ACHN (cell line): ENCODE measurements around the gene TAF11.
"Not testable (repeated sequence)": the region's sequence is repeated elsewhere in the genome, so short reads cannot be mapped to it uniquely, and the experiment has no call there.

Experiments used
- DNase-seq: peaks from one replicate; pipeline ENCODE4 v3.0.0-alpha.2; 2015
- in situ Hi-C: cut with HindIII; loops from 2 replicates; pipeline ENCODE4 v1.10.0; 2017; ENCODE audit warnings: low sequenced_read_pairs, low pct_ligation_motif_present, low pct_unique_long_range_greater_than_20kb

Gene TAF11

DNA sequence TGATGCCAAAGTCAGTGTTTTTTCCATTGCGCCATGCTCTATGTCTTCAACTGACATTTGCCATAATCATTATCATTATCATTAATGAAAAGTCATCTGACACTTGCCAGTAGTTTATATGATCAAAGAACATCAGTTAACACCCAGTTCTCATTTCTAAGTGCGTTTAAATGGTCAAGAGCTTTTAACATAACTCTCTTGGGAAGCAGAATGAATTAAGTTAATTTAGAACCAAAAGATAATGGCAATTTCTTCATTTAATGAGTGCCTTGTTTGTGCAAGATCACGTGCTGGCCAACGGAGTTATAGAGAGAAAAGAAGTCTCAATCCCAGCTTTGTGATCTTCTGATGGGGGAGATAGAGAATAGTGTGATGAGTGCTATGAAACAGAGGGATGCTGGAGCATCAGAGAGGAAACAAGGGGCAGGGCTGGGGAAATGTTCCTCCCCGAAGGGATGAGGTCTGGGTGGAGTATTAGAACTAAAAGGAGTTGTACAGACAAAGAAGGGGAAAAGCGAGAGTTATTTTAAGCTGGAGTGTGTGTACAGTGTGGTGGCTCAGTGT, 21.6 kb upstream of the TAF11 start:
- in situ Hi-C loops: no loop called here
- DNase-seq: no peak

DNA sequence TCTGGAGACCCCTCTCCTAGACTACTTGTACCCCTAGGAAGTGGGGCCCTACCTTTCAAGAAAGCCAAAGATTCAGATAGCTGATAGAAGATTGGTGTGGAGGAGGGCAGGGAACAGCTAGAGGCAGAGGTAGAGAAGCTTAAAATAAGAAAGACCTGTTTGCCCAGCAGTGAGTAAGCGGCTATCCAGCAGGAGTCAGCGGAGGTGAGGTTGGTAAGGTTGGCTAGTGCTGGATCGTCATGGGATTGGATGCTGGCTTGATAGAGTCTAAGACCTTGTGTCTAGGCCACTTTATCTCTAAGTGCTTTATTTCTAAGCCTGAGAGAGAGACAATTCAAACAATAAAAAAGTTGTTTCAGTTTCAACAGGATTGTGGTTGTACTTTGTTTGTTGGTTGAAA, 20.4 kb upstream of the TAF11 start:
- DNase-seq: no peak
- in situ Hi-C loops: no loop called here

DNA sequence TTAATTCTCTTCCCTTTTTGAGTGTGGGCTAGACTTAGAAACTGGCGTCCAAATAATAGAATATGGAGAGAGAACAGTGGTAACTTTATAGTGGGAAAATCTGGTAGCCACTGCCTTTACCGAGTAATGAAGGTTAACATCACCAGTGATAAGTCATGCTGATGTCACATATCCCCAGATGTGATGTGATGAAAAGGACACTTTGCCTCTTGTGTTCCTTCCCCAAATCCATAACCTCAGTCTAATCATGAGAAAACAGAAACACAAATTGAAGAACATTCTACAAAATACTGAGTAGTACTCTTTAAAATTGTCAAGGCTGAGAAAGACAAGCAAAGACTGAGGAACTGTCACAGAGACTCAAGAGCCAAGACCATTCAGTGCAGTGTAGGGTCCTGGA, 19.0 kb upstream of the TAF11 start:
- no peak for DNase-seq
- in situ Hi-C loops: no loop called here

DNA sequence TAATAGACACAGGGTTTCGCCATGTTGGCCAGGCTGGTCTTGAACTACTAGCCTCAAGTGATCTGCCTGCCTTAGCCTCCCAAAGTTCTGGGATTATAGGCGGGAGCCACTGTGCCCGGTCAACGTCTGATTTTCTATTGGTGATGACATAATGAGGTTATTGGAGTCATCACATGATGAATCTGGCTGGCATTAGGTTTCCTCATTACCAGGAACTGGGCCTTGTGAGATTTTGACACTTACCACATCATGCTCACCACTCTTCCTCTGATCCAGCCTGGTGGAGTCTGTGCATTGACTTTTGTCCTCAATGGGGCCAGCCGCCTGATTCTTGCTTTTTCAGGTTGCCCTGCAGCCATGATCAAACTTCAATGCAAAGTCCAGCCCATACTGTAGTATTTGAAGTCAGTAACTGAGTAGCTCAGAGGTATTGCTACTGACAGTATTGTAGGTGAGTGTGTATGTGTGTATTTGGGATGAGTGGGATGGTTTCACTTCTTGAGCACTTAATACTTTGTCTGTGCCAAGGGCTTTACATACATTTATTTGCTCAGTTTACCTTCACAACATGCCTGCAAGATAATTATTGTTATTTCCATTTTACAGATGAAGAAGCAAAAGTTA, 17.3 kb upstream of the TAF11 start:
- in situ Hi-C loops: no loop called here
- DNase-seq: no peak

DNA sequence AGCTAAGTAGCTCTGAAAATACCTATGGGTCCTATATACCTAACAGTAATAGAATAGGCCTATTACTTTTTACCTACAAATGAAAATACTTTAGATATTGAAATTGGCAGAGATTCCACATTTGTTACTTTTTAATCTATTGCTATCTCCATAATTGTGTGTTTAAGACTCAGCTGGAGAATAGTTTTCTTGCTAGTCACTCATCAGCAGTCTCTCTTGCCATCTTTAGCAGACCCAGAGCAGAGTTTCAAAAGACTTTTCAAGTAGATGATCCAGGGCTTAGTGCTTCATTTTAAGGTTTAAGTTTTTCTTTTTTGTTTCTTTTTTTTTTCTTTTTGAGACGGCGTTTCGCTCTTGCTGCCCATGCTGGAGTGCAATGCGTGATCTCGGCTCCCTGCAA, 14.1 kb upstream of the TAF11 start:
- peak; percentile 32 for DNase-seq
- in situ Hi-C loops: no loop called here

DNA sequence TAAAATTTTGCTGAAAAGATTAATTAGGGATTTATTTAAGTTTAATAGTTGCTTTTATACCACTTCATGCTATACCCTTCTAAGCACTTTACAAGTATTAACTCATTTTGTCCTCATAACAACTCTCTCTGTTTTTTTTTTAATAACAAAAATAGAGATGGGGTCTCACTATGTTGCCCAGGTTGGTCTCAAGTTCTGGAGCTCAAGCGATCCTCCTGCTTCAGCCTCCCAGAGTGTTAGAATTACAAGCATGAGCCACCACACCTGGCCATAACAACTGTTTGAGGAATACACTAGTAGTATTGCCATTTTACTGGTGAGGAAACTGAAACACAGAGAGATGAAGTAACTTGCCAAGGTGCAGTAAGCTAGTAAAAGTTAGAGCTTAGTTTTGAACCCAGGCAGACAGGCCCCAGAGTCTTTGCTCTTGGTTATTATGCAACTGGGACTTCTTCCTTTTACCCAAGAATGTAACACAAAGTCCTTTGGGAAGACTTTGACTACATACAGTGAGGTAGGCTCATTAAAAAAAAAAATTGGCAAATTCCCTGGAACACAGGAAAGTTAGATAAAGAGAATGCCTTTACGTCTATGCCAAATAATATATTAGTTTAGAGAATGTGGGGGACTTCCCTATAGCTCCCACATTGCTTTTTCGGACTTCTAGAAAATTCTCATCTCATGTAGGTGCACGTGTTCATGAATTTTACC, 12.6 kb upstream of the TAF11 start:
- in situ Hi-C loops: no loop called here
- DNase-seq: no peak

DNA sequence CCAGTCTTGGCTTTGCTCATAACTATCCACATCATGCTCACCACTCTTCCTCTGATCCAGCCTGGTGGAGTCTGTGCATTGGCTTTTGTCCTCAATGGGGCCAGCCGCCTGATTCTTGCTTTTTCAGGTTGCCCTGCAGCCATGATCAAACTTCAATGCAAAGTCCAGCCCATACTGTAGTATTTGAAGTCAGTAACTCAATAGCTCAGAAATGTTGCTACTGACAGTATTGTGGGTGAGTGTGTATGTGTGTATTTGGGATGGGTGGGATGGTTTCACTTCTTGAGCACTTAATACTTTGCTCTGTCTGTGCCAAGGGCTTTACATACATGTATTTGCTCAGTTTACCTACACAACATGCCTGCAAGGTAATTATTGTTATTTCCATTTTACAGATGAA, 11.9 kb upstream of the TAF11 start:
- in situ Hi-C loops, DNase-seq: not testable (repeated sequence)

DNA sequence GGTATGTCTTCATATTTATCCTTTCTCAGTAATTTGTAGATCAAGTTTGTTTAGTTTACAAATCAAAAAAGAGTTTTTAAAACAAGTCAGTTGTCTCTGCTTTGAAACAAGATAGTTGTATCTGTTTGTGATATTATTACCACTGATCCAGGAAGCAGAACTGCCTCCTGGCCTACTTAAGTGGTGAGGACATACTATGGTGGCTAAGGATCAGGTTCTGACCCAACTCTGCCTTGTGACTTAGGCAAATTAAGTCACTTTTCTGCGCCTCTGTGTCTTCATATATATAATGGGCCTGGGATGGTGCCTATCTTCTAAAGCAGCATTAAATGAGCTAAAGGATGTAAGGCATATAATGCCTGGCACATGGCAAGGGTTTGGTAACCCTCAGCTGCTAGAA, 9.9 kb upstream of the TAF11 start:
- DNase-seq: no peak
- in situ Hi-C loops: no loop called here

DNA sequence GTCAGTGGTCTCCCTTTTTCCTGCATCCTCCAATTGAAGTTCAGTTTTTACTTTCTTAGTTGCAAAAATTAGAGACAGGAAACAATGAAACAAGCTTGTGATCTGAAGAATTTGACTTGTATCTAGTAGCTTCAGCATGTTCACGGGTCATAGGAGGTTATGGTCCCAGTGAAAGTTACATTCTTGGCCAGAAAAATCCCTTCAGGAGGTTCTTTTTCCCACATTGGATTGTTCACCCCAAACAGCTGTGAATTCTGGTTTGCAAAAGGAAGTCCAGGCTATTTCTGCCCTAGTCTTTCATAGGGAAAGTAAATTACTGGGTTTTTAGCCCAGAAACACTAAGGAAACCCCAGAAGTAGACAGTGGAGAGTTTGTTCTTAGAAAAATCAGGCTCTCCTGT, 9.3 kb upstream of the TAF11 start:
- no peak for DNase-seq
- in situ Hi-C loops: no loop called here

DNA sequence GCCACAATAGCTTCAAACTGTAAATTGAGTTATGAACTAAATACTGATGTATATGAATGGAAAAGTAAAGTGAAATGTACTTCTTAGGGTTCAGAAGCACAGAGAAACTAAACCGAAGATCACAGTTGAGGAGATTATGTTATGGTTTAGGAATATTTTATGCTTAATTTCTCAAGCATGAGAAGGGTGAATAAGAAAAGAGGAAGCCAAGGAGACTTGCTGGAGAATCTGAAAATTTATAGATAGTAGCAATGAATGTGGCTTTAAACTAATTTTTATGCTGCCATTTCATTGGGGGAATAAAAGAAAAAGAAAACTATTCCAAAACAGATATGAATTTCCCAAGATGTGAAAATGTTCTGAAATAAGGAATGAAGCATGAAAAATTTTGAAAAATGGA, 6.9 kb upstream of the TAF11 start:
- no peak for DNase-seq
- in situ Hi-C loops: no loop called here

DNA sequence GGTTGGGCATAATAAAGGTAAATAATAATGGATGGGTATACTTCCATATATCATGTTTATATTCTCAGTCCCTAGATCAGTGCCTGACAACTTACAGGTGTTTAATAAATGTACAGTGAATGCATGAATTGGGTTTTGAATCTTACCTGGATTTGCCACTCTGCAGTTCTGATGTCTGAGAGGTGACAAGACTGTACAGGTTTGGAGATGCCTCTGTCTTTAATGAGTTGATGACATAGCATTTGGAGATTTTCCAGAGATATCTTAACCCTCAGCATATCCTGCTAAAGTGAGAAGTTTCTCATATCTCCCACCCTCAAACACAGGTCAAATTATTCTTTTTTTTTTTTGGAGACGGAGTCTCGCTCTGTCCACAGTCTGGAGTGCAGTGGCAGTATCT, 3.5 kb upstream of the TAF11 start:
- in situ Hi-C loops: no loop called here
- no peak for DNase-seq

DNA sequence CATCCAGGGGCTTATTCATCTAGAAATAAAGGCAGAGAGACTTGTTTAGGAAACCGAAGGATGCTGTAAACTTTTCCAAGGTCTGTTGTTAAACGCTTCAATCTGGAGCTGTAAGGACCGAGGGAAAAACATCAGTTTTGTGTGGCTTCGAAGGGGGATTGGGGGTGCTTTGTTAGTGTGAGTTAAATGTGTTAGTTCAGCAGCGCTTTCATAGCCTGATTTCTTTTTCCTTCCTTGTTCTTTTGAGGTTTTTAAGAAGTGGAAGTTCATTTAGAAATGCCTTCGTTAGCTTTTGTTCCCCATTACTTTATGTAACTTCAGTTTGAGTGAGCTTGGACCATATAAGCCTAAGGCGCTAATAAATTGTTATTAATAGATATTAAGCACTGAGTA, 2.7 kb upstream of the TAF11 start:
- no peak for DNase-seq
- in situ Hi-C loops: no loop called here

DNA sequence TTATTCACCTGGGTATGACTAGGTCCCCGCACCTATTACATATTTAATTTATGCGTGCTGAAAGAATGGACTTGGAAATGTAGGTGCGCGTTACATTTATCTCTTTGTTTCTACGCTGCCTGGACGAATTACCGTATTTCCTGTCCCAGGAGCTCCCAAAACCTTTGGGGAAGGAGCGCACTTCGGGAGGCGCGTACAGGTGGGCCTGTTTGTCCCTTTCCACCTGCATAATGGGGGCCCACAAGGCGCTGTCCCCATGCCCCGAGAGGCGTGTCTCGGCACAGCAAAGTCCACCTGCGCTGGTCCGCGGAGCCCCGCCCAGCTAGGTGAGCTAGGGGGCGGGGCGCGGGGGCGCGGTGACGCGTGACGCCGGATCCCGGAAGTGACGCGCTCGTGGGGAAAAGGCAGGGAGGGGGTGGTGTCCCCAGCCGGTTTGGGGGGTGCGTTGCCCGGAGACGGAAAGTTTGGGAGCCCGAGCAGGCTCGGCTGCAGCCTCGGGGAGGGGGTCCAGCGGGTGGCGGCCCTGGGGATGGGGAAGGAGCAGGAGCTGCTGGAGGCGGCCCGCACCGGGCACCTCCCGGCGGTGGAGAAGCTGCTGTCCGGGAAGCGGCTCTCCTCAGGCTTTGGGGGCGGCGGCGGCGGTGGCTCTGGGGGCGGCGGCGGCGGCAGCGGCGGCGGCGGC, 1.2 kb upstream of the TAF11 start, which contains the start of gene ANKS1A:
Gene ANKS1A (plus strand): TSS at position 382 of the 682 bp plus-strand sequence. CDS start 148 bp downstream, at position 530.
- DNase-seq: peak; percentile 50
- in situ Hi-C loops: no loop called here

DNA sequence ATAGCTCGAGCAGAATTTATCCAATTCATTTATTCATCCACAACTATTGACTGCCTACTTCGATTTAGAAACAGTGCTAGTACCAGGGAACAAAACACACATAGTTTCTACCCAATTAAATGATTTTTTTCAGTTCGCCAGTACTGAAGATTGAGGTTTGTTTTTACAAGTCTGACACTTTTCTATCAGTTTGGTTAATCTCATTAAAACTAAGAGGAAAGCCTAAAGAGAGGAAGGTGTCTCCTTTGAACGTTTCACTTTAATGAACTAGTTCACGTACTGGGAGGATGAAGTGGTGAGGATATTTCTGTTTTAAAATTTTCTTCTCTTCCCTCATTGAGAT, 643 bp upstream of the TAF11 start:
- in situ Hi-C loops: no loop called here
- DNase-seq: no peak

DNA sequence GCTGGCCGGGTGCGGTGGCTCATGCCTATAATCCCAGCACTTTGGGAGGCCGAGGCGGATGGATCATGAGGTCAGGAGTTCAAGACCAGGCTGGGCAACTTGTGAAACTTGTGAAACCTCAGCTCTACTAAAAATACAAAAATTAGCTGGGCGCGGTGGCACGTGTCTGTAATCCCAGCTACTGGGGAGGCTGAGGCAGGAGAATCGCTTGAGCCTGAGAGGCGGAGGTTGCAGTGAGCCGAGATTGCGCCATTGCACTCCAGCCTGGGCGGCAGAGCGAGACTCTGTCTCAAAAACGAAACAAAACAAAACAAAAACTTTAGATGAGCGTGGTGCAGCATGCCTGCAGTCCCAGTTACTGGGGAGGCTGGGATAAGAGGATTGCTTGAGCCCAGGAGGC, 2.0 kb downstream of the TAF11 start:
- in situ Hi-C loops, DNase-seq: not testable (repeated sequence)

DNA sequence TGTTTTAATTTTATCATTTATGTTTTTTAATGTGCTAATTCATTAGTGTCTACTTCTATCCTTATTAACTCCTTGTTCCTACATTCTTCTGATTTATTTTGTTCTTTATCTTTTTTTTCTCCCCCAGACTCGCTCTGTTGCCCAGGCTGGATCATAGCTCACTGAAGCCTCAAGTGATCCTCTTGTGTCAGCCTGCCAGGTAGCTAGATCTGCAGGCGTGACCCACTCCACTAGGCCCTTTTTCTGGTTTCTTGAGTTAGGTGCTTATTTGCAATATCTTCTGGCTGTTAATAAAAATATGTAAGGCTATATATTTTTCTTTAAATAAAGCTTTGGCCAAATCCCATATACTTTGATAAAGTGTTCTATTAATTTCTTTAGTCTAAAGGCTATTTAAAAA, 2.8 kb downstream of the TAF11 start:
- DNase-seq: no peak
- in situ Hi-C loops: no loop called here

DNA sequence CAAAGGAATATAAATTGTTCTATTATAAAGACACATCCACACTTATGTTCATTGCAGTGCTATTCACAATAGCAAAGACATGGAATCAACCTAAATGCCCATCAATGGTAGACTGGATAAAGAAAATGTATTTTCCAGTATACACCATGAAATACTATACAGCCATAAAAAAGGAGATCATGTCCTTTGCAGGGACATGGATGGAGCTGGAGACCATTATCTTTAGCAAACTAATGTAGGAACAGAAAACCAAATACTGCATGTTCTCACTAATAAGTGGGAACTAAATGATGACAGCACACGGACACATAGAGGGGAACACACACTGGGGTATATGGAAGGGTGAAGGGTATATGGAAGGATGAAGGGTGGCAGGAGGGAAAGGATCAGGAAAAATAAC, 3.8 kb downstream of the TAF11 start:
- DNase-seq, in situ Hi-C loops: not testable (repeated sequence)

DNA sequence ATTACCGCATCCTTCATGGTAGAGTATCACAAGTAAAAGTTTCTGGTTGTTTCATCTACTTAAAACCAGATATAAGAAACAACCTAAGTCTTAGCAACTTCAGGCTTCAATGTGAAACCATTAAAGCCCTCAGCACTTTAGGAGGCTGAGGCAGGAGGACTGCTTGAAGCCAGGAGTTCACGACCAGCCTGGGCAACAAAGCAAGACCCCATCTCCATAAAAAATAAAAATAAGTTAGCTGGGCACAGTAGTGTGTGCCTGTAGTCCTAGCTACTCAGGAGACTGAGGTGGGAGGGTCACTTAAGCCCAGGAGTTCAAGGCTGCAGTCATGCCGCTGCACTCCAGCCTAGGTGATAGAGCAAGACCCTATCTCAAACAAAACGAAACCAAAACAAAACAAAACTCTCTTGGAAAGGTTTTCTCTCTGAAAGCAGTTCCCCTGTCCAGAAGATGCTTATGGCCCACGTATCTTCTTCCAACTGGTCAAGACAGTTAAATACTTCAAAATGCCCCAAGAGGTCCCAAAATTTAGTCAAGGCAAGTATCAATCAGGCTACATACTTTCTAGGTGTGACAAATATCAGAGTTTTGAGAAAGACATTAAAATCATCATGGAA, 9.9 kb downstream of the TAF11 start:
- in situ Hi-C loops: no loop called here
- DNase-seq: no peak

DNA sequence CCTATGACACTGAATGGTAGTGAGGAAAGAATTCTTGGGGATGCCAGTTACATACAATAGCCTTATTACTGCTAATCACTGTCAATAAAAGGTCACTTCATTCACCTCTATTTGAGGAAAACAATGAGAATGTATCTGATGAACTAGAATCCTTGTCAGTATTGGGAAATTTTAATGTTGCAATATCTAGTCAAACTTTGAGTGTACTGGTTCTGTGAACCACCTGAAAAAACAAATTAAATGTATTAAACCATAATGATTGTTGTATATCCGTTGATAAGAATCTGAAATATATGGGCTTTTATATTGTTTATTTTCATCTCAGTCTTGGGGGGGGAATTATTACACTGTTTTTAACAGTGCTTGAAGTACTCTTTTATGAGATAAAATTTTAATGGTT, 10.6 kb downstream of the TAF11 start:
- no peak for DNase-seq
- in situ Hi-C loops: no loop called here
